Measurements from ENCODE around the gene CDKL2.

GRCh38 chr4:75564023-75564422, 66.3 kb downstream of the CDKL2 start:
- no peak for TF ChIP-seq POLR2A (IDR thresholded peaks at IDR 0.05; ENCODE audit: control extremely low read depth in 1 of 2, low read depth in 2 of 2, low read length in 2 of 2)
- TF ChIP-seq CTCF (IDR thresholded peaks at IDR 0.05; ENCODE audit: control extremely low read depth in 1 of 3, insufficient read depth in 1 of 3, low read depth in 1 of 3, low read length in 3 of 3): no peak
- no peak for TF ChIP-seq BRCA1 (IDR thresholded peaks at IDR 0.05; ENCODE audit: low read depth, low read length)
- no peak for TF ChIP-seq ZNF274 (IDR thresholded peaks at IDR 0.05; ENCODE audit: borderline replicate concordance, extremely low read depth, low read length)
- TF ChIP-seq RAD21 (IDR thresholded peaks at IDR 0.05 in 1 of 2, conservative IDR thresholded peaks at IDR 0.05 in 1 of 2; ENCODE audit: low read depth in 2 of 2, low read length in 2 of 2): no peak
- no peak for TF ChIP-seq EP300 (IDR thresholded peaks at IDR 0.05; ENCODE audit: borderline replicate concordance in 1 of 2, low read depth in 2 of 2, low read length in 2 of 2)

Data from H1 (cell line).